Measurements from ENCODE around the gene GFOD2. TPM values are rescaled to one million over a fixed set of nuclear protein-coding genes. Genes with fewer than 3 reads are reported as not detected.

The GFOD2 gene
- total and polyA plus RNA-seq, 2 of the 8 experiments (the other 6 are each of a cell fraction or from before 2014, with no cell fraction given): 21.4 to 33.2 TPM

GRCh38 chr16:67651847-67652246 lies 67.3 kb downstream of the GFOD2 start:
- no peak overlapping the region for H2AK5ac ChIP-seq (ENCODE audit: low read depth, low read length)
- H3K36me3 ChIP-seq (ENCODE audit: control insufficient read depth in 2 of 4, insufficient read depth in 4 of 4, low read length in 3 of 4): no peaks in the 10 kb centered on the region
- H3K18ac ChIP-seq (ENCODE audit: extremely low read depth, low read length): no peak overlapping the region
- POLR2A ChIA-PET (ENCODE audit: partially characterized antibody): interaction anchor here (0.6 to 1.5 kb wide), 6 partner anchors 9 to 283 kb away, joined by 3 to 8 read pairs (median 3); partner anchors contain the start of genes ACD, CTCF and PARD6A
- 90% methylated on average over 4 of the region's 4 CpGs; no CpG with 5 or more reads in 1 of the 2 experiments for WGBS, 2 experiments (ENCODE audit: extremely low coverage in 1 of 2, insufficient coverage in 1 of 2, insufficient read length in 1 of 2, insufficient replicate concordance in 2 of 2, low coverage in 1 of 2, low lambda C conversion rate in 2 of 2, missing lambda C conversion rate in 1 of 2)
- no peak overlapping the region for H3K56ac ChIP-seq (replicated peaks; ENCODE audit: insufficient read length, low read depth, low read length)
- H4K20me1 ChIP-seq (replicated peaks in 1 of 2; ENCODE audit: control insufficient read depth in 1 of 2, insufficient read depth in 2 of 2, low read length in 2 of 2): peaks cover 5 to 15% of the 10 kb centered on the region in 2 experiments
- TF ChIP-seq ATF3 (IDR thresholded peaks at IDR 0.05; ENCODE audit: insufficient read depth, low read depth, low read length) (no peak), TAF1 (IDR thresholded peaks at IDR 0.05; ENCODE audit: low read depth, low read length) (no peak), ZNF274 (IDR thresholded peaks at IDR 0.05; ENCODE audit: borderline replicate concordance, extremely low read depth, low read length) (no peak), SUZ12 (IDR thresholded peaks at IDR 0.05; ENCODE audit: low read length) (no peak), TBP (IDR thresholded peaks at IDR 0.05; ENCODE audit: low read depth, low read length) (no peak), CHD1 (IDR thresholded peaks at IDR 0.05; ENCODE audit: low read depth, low read length) (no peak), POU5F1 (IDR thresholded peaks at IDR 0.05; ENCODE audit: low read depth, low read length) (no peak), SP2 (IDR thresholded peaks at IDR 0.05; ENCODE audit: low read length) (no peak)
- H2BK20ac ChIP-seq (ENCODE audit: low read length): no peak overlapping the region
- no peak overlapping the region for H3K27ac ChIP-seq (ENCODE audit: low read depth, low read length)
- H3K9me3 ChIP-seq (ENCODE audit: insufficient read depth in 2 of 2, low read depth in 1 of 2, low read length in 1 of 2): no peaks in the 10 kb centered on the region
- H2AFZ ChIP-seq (ENCODE audit: low read length): no peak overlapping the region
- no peak overlapping the region for H3K9ac ChIP-seq (replicated peaks in 1 of 4; ENCODE audit: extremely low read depth in 1 of 4, low read depth in 3 of 4, low read length in 3 of 4)
- H4K8ac ChIP-seq (ENCODE audit: extremely low read depth, insufficient read depth, low read length): no peak overlapping the region
- H4K91ac ChIP-seq (replicated peaks; ENCODE audit: insufficient read length, low read length): no peak overlapping the region
- CTCF ChIA-PET (ENCODE audit: partially characterized antibody): interaction anchor here (0.5 to 18.0 kb wide), 12 partner anchors 10 to 144 kb away, joined by 3 to 202 read pairs (median 4); partner anchors contain the start of genes ACD, C16orf86, ENKD1 and PARD6A
- H3K4me2 ChIP-seq (ENCODE audit: insufficient read depth in 1 of 2, low read depth in 2 of 2, low read length in 2 of 2): no peak overlapping the region
- H3K4me3 ChIP-seq (ENCODE audit: extremely low read depth in 1 of 4, insufficient read depth in 2 of 4, low read depth in 3 of 4, low read length in 4 of 4): no peak overlapping the region
- H2BK12ac ChIP-seq (ENCODE audit: low read depth, low read length): no peak overlapping the region
- FAIRE-seq (no peak), DNase-seq (ENCODE audit: low read depth in 1 of 2, low spot score in 2 of 2) (no peak)
- H2BK5ac ChIP-seq (ENCODE audit: low read depth, low read length): no peak overlapping the region
- H4K5ac ChIP-seq (ENCODE audit: insufficient read length, low read depth, low read length): no peak overlapping the region
- H3K14ac ChIP-seq (ENCODE audit: insufficient read length): no peak overlapping the region
- H3K4ac ChIP-seq (replicated peaks; ENCODE audit: insufficient read length, low read depth, low read length): no peak overlapping the region
- H2BK15ac ChIP-seq (ENCODE audit: low read length): no peak overlapping the region
- no peak overlapping the region for H2BK120ac ChIP-seq (replicated peaks; ENCODE audit: low read depth, low read length)
- H3K23me2 ChIP-seq (ENCODE audit: low read depth, low read length): peaks cover 5% of the 10 kb centered on the region; the same call in 1 of the 2 replicates
- no peaks in the 10 kb centered on the region for H3K79me1 ChIP-seq (ENCODE audit: low read depth, low read length)
- H3K23ac ChIP-seq (ENCODE audit: insufficient read length): no peak overlapping the region
- H3K4me1 ChIP-seq (replicated peaks in 1 of 4; ENCODE audit: control insufficient read depth in 3 of 4, insufficient read depth in 4 of 4, low read length in 3 of 4): peaks cover 0 to 18% (median 7%) of the 10 kb centered on the region in 4 experiments; a peak in 5 of 7 replicates
- peaks cover 3 to 36% (median 23%) of the 10 kb centered on the region in 4 experiments; a peak in 6 of 7 replicates for H3K27me3 ChIP-seq (replicated peaks in 1 of 4; ENCODE audit: control insufficient read depth in 3 of 4, extremely low read depth in 1 of 4, insufficient read depth in 3 of 4, low read length in 3 of 4)
- H3K79me2 ChIP-seq (ENCODE audit: control insufficient read depth in 1 of 2, insufficient read depth in 2 of 2, low read length in 2 of 2): no peaks in the 10 kb centered on the region

Data from H1 (cell line).